Epithelial cell of esophagus (primary cell): ENCODE data around the gene CCPG1.
"Not testable (repeated sequence)": the region's sequence is repeated elsewhere in the genome, so short reads cannot be mapped to it uniquely, and the experiment has no call there.

Experiments used
- DNase-seq: peaks from one replicate; pipeline ENCODE4 v3.0.0; 2010; ENCODE audit warnings: low read depth
- H3K4me3 ChIP-seq: 2 replicates; pipeline ENCODE4 v1.5.1; 2011; ENCODE audit warnings: mild to moderate bottlenecking, low read length, control low read depth
- CTCF ChIP-seq: IDR thresholded peaks from 2 replicates; pipeline ENCODE4 v1.5.1; 2011; ENCODE audit warnings: low read depth, mild to moderate bottlenecking, low read length, control low read depth, inconsistent platforms; ENCODE audit not compliant: insufficient read depth; ENCODE audit errors: missing control alignments

CCPG1 gene

DNA sequence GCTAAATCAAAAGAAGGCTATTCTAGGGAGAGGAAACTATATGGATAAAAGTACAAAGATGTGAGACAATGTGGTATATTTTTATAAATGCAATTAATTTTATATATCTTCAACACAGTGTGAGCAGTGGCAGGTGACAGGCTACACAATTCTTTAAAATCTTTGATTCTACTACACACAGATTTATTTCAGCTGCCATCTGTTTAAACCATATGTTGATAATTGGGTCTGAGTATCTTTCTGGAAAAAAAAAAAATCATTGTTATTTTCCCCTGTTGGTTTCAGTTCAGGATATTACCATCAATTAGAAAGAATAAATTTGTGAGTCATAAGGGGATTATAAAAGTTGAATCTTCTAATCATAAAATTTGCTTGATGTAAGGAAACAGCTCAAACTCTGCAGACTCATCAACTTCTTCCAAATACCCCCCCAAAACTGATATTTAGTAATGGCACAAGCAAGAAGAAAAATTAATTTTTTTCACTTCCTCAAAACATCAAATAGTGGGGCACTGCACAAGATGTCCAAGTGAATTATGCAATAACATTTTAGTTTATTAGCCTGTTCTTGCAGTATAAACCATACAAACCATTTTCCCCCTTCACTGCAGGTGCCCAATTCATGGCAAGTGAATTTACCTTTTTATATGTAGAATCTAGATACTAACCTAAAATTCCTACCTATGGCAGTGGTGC, 12.2 kb upstream of the CCPG1 start:
- DNase-seq: no peak
- TF ChIP-seq CTCF: no peak
- no peak overlapping the region for H3K4me3 ChIP-seq

DNA sequence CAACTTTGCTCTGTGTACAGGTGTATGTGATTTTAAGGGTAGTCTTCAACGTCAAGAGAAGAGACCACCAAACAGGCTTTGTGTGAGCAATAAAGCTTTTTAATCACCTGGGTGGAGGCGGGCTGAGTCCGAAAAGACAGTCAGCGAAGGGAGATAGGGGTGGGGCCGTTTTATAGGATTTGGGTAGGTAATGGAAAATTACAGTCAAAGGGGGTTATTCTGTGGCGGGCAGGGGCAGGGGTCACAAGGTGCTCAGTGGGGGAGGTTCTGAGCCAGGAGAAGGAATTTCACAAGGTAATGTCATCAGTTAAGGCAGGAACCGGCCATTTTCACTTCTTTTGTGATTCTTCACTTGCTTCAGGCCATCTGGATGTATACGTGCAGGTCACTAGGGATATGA, 9.5 kb upstream of the CCPG1 start:
- not testable (repeated sequence) for DNase-seq, H3K4me3 ChIP-seq

DNA sequence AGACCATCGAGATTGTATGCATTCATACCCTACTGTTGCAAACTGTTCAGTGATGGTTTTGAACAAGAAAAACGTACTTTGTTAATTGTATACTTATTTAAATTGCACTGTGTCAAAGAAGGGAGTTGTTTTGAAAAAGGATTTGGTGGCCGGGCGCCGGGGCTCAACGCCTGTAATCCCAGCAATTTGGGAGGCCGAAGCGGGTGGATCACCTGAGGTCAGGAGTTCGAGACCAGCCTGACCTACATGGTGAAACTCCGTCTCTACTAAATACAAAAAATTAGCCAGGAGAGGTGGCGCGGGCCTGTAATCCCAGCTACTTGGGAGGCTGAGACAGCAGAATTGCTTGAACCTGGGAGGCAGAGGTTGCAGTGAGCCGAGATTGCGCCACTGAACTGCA, 817 bp upstream of the CCPG1 start:
- H3K4me3 ChIP-seq: peak overlapping the region; percentile 71

DNA sequence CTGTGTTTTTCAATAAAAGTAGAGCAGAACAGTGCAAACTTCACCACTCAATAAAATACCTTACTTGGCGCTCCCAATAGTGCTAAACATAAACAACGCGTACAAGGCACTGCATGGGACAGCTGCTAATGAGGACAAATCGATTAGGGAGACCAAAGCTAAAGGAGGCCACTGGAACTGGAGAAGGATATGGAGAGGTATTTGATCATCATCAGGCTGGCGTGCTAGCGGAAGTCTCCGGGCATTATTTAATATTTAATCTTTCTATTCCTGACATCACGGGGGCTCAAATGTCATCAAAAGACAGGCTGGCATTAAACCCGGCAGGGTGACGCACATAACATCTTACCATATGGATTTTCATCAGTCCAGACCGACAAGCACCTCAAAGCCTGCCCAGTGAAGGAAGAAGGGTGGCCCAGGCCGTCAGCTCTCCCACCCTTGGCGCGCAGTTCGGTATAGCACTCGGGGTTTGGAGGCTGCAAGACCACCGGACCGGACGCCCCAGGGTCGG, 604 bp downstream of the CCPG1 start:
- peak overlapping the region; percentile 71 for H3K4me3 ChIP-seq
- peak; percentile 27 for DNase-seq
- TF ChIP-seq CTCF: no peak

More for the DNA sequence above, 817 bp upstream of the CCPG1 start:
- DNase-seq: not testable (repeated sequence)

DNA sequence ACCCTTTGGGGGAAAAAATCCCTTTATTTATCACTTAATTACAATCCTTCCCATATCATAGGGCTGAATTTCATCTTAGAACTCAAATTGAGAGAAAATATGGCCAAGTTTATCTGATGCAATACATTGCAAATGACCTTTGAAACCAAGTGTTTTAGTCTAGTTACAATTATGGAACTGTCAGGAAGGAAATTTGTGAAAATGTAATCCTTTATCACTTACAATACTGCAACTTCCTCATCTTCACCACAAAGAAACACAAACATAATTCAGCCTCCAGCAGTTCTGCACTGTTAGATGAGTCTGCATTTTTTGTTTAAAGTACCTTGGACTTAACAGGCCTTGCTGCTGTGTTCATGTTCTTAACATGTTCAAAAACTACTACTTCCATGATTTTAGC, 4.6 kb downstream of the CCPG1 start:
- no peak for DNase-seq
- H3K4me3 ChIP-seq: no peak overlapping the region
- no peak for TF ChIP-seq CTCF

DNA sequence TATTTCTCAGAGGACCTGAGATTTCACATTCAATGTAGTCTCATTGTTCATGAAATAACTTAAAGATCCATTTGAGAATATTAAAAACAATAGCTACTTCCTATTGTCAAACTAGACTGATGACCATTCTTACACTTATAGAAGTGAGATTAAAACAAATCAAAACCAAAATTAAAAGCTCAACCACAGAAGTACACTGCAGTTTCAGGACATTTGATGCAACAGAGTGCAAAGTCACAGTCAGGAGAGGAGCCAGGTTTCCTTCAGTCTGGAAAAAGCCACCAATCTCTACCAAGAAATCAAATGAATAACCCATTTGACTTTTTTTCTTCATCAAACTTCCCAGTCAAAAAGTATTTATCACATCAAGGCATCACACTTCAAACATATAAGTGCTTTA, 5.5 kb downstream of the CCPG1 start:
- no peak for DNase-seq
- no peak overlapping the region for H3K4me3 ChIP-seq
- TF ChIP-seq CTCF: no peak

DNA sequence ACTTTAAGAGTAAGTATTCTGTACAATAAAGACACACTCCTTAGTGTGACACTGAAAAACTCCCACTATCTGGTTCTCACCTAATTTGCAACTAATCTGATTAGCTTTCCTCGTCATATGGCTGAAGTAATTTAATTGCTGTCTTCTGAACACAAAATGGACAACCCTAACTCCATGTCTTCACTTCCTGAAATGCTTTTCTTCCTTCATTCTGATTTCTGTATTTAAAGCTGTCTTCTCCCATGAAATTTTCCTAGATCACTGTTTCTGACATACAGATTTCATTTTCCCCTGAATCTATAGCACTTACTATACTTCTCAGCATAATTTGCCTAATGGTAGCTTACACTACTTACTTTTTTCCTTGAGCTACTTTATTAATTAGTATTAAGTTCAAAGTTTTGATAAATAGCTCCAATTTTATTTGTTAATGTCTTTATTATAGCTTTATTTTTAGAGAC, 6.3 kb downstream of the CCPG1 start:
- no peak overlapping the region for H3K4me3 ChIP-seq
- DNase-seq: no peak
- no peak for TF ChIP-seq CTCF

GRCh38 chr15:55400050-55400449, 8.1 kb downstream of the CCPG1 start:
- H3K4me3 ChIP-seq, DNase-seq: not testable (repeated sequence)
